Measurements from ENCODE around the gene ARF3.

Gene ARF3

DNA sequence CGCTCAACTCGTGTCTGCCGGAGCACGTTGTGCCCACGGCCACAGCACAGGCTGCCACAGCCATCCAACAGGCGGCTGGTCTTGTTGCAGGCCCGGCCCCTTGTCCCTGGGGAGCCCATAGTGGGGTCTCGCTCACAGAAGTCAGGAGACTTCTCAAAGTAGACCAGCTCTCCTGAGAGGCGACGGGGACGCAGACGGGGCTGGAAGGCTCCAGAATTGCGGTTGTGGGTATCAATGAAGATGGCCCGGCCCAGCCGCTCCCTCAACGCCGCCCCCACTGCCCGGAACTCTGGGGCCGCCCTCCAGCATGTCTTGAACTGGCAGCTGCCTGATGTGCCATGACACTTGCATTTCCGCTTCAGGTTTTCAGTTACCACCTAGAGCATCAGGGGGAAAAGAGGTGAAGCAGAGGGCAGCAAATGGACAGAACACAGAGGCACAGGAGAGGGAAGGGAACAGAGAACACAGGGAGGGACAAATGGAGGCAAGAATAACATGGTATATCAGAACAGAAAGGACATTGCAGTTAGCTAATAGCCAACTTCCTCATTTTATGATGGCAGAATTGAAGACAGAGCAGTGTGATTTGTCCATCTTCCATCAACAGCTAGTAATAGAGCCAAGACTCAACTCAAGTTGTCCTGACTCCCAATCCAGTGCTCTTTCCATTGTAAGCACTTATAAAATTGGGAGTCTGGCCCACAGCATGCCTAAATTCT, 9.0 kb upstream of the ARF3 start:
- no peak for DNase-seq (ENCODE audit: low read depth in 2 of 2)

DNA sequence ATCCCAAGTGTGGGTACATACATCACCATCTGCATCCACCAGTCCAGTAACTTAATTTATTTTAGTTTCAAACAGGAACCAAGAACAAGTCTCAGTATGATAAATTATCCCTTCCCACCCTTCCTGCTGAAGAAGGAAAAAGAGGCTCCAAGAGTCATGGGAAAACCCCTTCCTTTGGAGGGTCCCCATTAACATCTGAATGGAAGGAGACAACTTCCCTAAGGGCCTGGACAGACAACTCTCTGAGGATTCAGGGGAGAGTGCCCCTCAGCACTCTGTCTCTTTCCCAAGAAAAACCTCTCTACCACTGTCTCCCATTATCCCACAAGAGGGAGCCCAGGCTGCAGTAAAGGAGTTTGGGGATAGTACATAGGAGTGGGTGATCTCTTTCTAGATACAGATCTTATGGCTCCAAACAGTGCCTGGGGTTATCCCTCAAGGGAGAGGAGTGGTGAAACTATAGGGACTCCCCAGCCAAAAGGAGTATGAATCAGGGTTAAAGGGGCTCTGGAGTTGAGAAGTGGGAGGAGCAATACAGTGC, 8.1 kb upstream of the ARF3 start:
- DNase-seq (ENCODE audit: low read depth in 2 of 2): no peak

DNA sequence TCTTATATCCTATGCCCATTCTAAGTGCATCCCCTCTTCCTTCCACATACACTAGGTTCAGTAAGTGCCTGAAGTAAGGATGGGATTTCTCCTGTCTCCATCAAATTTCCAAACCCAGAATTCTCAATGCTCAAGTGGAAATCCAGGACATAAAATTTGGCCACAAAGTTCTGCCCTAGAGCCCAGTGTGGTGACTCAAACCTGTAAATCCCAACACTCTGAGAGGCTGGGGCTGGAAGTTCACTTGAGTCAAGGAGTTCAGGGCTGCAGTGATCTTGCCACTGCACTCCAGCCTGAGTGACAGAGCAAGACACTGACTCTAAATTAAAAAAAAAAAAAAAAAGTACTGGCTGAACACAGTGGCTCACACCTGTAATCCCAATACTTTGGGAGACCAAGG, 4.5 kb upstream of the ARF3 start:
- no peak for DNase-seq (ENCODE audit: low read depth in 2 of 2)

DNA sequence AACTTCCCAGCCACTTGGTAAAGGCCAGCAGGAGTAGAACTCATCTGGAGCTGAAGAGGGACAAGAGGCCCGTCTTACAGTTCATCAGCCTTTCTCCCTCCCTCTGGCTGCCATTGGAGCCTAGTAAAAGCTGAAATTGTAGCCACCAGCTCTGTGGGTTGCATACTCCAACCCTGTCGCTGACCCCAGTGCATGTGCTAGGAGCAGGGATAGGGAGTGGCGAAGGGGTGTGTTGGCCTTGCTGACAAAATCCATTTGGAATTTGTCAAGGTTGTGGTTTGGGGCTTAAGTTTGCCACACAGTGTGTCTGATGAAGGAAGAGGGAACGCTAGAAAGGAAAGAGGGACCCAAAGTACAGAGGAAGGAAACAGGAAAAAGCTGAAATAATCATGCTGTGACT, 4.0 kb upstream of the ARF3 start:
- DNase-seq (ENCODE audit: low read depth in 2 of 2): no peak

GRCh38 chr12:48960834-48961233, 3.5 kb upstream of the ARF3 start:
- no peak for DNase-seq (ENCODE audit: low read depth in 2 of 2)

- DNase-seq (ENCODE audit: low read depth in 2 of 2): no peak
These were observed 732 bp upstream of the ARF3 start for GRCh38 chr12:48958049-48958388.

DNA sequence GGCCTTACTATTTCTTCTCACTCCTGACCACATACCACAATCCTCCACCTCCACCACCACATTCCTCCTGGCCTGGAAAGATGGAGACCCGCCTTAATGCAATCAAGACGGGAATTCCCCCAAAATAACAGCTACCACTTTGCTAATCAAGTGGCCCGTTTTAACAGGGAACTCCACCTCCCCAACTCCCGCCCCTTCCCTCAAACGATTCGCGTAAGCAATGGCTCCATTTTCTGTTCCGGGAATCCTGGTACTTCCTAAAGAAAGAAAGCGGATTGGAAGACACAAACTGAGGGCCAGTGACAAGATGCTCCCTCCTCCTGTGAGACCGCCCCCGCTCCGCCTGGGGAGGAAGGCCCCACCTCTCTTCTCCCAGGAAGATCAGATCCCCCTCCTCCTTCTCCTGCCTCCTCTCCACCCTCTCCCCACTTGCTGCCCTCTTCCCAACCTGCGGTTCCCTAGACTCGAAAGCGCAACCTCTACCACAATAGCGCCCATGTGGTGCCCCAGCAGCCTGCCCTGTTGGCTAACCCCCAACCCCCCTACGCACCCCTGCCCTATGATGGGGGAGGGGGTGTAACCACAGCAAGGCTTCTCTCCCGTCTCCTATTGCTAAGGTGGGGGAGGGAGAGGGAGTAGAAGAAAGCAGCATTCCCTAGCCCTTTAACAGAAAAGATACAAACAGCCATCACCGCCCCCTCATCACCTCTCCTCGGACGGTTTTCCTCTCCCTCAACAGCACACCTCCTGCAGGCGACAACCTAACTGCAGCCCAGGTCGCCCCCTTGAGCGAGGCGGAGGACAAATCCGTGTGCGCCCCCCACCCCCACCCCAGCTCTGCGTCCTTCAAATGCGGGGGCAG, 777 bp downstream of the ARF3 start:
- DNase-seq (ENCODE audit: low read depth in 2 of 2): no peak

- no peak for DNase-seq (ENCODE audit: low read depth in 2 of 2)
These were observed 2.3 kb downstream of the ARF3 start for GRCh38 chr12:48954841-48955501.

DNA sequence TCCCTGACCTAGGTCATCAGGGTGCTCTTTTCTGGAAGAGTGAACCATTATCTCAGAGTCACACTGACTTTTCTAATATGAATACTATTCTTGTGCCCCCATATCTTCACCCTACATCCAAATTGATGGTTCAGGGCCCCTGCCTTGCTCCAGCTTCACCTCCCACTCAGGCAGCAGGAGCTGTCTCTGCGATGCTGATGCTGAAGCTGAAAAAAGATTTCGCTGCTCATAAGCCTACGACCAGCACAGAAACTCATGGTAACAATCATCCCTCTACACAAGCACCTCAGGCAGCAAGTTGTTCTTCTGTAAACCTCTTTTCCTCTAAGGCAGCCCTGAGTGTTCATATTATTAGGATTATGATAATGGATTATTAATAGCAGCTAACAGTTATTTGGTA, 3.2 kb downstream of the ARF3 start:
- DNase-seq (ENCODE audit: low read depth in 2 of 2): no peak

DNA sequence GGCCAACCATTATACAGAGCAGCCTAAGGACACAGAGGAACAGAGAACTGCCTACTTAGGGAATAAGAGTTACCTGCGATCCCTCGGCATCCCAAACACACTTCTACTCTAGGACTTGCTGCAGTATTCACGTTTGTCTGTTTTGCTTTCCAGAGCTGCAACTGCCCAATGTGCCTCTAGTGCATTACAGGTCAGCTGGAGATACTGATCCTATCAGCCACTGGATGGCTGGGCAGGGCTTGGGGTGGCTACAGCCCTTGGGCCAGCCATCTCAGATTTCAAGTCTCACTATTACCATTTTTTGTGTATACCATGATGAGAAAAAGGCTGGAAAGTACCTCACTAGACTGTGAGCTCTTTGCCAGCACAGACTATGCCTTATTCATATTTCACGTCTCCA, 4.6 kb downstream of the ARF3 start:
- no peak for DNase-seq (ENCODE audit: low read depth in 2 of 2)

- no peak for DNase-seq (ENCODE audit: low read depth in 2 of 2)
These were observed 9.6 kb downstream of the ARF3 start for GRCh38 chr12:48947727-48948126.

GRCh38 chr12:48946943-48947342, 10.3 kb downstream of the ARF3 start:
- DNase-seq (ENCODE audit: low read depth in 2 of 2): no peak

DNA sequence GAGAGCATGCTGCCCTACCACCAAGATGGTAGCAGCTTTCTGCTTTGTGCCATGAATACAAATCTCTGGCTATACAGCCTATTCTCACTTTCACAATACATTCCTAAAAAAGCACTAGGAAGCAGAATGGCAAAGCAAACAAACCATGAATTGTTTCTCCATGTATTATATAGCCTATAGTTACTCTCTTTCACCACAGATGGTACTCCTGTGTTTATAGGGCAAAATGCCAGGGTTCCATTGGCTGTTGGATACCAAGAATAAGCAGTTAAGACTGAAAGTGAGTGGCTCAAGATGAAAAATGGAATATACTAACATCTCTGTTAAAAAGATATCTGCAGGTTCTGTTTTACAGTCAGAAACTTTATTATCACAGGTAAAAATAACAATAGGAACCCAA, 11.1 kb downstream of the ARF3 start:
- DNase-seq (ENCODE audit: low read depth in 2 of 2): no peak

DNA sequence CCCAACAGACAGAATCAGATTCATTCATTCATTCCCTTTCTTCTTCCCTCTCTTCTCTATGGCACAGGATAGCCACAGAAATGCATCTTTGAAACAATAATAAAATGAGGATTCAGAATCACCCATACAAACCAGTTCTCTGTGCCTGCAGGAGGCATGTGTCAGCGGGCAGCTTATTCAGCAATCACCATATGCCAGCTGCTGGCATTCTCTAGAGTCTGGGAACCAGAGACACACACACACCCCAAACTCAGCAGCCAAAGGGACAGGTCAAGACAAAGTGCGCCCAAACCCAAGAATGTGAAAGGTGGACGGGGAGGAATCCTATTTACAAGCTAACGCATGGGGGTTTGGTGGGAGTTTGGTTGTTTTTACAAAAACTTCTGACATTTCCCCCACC, 14.1 kb downstream of the ARF3 start:
- no peak for DNase-seq (ENCODE audit: low read depth in 2 of 2)

- no peak for DNase-seq (ENCODE audit: low read depth in 2 of 2)
These were observed 17.1 kb downstream of the ARF3 start for GRCh38 chr12:48940181-48940580.

DNA sequence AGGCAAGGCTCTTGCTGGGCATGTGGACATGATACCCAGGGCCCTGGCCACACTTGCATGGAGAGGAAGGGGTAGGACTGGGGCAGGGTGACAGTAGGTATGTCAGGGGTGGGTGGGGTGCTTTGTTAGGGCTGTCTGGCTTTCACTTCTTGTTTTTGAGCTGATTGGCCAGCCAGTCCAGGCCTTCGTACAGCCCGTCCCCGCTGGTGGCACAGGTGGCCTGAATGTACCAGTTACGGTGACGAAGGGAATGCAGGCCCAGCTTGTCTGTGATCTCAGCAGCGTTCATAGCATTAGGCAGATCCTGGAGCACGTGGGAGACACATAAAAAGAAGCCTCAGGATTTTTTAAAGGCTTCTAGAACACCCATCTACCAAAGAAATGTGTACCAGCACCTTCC, 18.5 kb downstream of the ARF3 start:
- DNase-seq (ENCODE audit: low read depth in 2 of 2): no peak

DNA sequence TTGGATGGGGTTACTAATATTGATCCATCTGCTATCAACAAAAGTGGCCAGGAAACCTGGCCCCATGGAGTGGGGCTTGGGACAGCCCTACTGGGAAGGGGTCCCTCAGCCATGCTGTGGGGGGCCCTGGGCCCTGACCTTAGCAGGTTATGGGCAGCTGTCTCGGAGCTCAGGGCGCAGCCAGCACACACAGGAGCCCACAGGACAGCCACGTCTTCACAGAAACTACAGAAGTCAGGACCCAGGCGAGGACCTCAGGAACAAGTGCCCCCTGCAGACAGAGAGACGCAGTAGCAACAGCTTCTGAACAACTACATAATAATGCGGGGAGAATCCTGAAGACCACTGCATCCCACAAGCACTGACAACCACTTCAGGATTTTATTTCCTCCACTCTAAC, 20.1 kb downstream of the ARF3 start:
- no peak for DNase-seq (ENCODE audit: low read depth in 2 of 2)

DNA sequence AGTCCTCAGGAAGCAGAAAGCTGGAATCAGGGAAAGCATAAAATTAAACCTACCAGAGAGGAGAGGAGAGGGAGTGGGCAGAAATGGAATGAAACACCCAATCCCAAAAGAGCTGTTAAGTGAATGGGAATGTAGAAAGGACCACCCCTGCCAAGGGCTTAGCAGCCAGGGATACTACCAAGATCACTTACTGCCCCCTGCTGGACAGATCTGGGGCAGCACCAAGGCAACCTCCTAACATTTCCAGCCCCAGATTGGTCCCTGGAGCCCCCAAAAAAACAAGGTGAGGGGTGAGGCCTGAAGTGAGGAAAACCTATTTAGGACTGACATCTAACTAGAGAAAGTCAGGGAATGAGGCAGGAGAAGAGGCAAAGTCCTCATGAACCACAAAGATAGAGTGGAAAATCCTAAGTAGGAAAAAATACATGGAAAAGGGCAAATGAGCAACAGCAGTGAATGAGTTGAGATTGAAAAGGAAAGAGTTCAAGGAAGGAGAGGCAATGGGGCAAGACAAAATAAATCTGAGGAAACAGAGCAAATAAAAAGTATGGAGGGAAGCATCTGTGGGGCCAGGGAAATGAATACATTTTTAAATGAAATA, 20.8 kb downstream of the ARF3 start:
- peak; percentile 73 to 86 for DNase-seq (ENCODE audit: low read depth in 2 of 2)

DNA sequence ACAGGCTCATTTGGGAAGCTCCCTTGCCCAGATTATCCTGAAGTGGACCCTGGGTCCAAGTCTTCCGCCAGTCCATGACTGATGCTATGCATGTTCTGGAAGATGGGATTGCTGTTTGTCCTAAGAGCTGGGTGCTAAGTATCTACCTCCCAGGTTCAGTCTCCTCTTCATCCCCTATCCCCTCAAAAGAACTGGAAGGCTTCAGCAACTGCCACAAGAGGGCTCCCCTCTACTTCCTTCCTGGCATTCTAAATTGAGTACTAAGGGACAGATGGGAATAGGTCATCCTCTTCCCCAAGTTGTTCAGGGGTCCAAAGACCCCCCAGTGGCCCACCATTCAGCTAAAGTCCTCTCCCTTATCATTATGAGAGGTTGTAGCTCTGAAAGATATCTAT, 23.0 kb downstream of the ARF3 start:
- no peak for DNase-seq (ENCODE audit: low read depth in 2 of 2)

DNA sequence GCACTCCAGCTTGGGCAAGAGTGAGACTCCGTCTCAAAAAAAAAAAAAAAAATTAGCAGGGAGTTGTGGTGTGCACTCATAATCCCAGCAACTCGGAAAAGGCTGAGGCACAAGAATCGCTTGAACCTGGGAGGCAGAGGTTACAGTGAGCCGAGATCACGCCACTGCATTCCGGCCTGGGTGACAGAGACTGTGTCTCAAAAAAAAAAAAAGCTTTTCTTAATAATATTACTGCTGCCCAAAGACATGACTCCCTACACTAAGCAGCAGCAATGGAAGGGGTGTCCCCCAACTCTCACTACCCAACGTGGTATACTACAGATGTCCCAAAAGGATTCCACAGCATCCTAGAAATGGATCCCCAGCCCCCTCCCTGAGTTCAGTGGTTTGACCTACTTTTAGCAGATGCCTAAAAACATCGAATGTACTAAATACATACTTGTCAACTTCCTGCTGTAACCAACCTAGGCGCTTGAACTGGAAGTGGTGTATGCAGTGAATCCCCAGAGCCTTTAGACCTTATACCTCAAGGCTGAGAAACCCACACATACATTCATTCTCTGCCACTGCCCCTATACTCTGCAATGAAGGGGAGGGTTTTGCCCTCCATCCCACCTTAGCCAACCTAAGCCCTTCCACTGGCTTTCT, 23.5 kb downstream of the ARF3 start:
- DNase-seq (ENCODE audit: low read depth in 2 of 2): no peak

GRCh38 chr12:48932878-48933277, 24.4 kb downstream of the ARF3 start:
- DNase-seq (ENCODE audit: low read depth in 2 of 2): no peak

DNA sequence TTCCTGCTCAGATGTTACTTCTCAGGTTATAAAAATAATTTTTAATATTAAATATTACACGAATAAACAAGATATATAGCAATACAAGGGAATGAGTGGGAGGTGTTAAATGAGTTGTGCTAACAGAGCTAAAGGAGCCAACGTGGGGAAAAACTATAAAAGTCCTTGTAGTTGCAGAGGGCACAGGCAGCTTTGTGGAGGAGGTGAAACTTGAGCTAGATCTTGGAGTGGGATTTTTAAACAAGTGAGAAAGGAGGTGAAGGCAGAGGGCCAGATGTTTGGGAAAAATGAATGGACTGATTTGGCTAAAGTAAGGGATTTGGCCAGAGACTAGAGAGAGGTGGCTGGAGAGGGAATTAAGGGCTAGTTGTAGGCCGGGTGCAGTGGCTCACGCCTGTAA, 26.8 kb downstream of the ARF3 start:
- no peak for DNase-seq (ENCODE audit: low read depth in 2 of 2)
